GM12874 (cell line): ENCODE results near the gene ADRA1B.

Experiments used
- CTCF ChIP-seq: IDR thresholded peaks from 2 replicates; pipeline ENCODE4 v1.5.1; 2011; ENCODE audit warnings: low read depth, mild to moderate bottlenecking, control low read depth, low read length, moderate library complexity; ENCODE audit not compliant: insufficient read depth

The ADRA1B gene

GRCh38 chr5:159992566-159992965 lies 76.3 kb downstream of the ADRA1B start:
- no peak for TF ChIP-seq CTCF

- TF ChIP-seq CTCF, result no peak
These were observed 76.9 kb downstream of the ADRA1B start for GRCh38 chr5:159993194-159993593.

- TF ChIP-seq CTCF, result no peak
These were observed 79.6 kb downstream of the ADRA1B start for GRCh38 chr5:159995907-159996306.

- no peak for TF ChIP-seq CTCF
These were observed 85.2 kb downstream of the ADRA1B start for GRCh38 chr5:160001457-160001856.

- TF ChIP-seq CTCF, result no peak
These were observed 91.2 kb downstream of the ADRA1B start for GRCh38 chr5:160007514-160007913.

GRCh38 chr5:160008877-160009590 lies 92.8 kb downstream of the ADRA1B start, which contains the start of gene TTC1:
Gene TTC1, plus strand, starts transcription at chr5:160009139. Its CDS starts 1,390 bp downstream, at chr5:160010529.
- no peak for TF ChIP-seq CTCF

GRCh38 chr5:160009591-160009989 lies 93.3 kb downstream of the ADRA1B start:
- TF ChIP-seq CTCF, result no peak
